GM13976 (cell line): ENCODE measurements around the gene REEP3.

ENCODE experiments used
- DNase-seq: peaks from one replicate; pipeline ENCODE4 v3.0.0; 2012; ENCODE audit warnings: low spot score
- CTCF ChIP-seq: IDR thresholded peaks from 2 replicates; pipeline ENCODE4 v1.5.1; 2012; ENCODE audit warnings: borderline replicate concordance, mild to moderate bottlenecking; ENCODE audit not compliant: insufficient read depth; ENCODE audit errors: extremely low read depth, missing control alignments, control extremely low read depth
- in situ Hi-C: fragments of 300-500 bp; cut with MboI; formaldehyde crosslinking; loops from one replicate; pipeline ENCODE4 v1.12.0; 2022; ENCODE audit warnings: low sequenced_read_pairs, mixed read lengths, inconsistent platforms; ENCODE audit not compliant: unreplicated experiment

Gene REEP3

GRCh38 chr10:63578501-63578900 lies 57.3 kb downstream of the REEP3 start:
- in situ Hi-C loops = no loop called here
- no peak for TF ChIP-seq CTCF

GRCh38 chr10:63579371-63580014 lies 58.3 kb downstream of the REEP3 start:
- TF ChIP-seq CTCF = no peak
- DNase-seq = no peak
- in situ Hi-C loops = no loop called here

More at GRCh38 chr10:63578501-63578900, 57.3 kb downstream of the REEP3 start:
- DNase-seq = no peak

- in situ Hi-C loops = no loop called here
- TF ChIP-seq CTCF = no peak
- DNase-seq = no peak
Measured at GRCh38 chr10:63582690-63583089, 61.5 kb downstream of the REEP3 start.

GRCh38 chr10:63583397-63583796 lies 62.2 kb downstream of the REEP3 start:
- DNase-seq = no peak
- no peak for TF ChIP-seq CTCF
- in situ Hi-C loops = no loop called here

- no peak for TF ChIP-seq CTCF
- in situ Hi-C loops = no loop called here
- no peak for DNase-seq
Measured at GRCh38 chr10:63583909-63584724, 62.9 kb downstream of the REEP3 start.

GRCh38 chr10:63584725-63585035 lies 63.5 kb downstream of the REEP3 start:
- in situ Hi-C loops = no loop called here
- DNase-seq = no peak
- TF ChIP-seq CTCF = no peak
